ENCODE results near the gene TMEM145.

TMEM145 gene

DNA sequence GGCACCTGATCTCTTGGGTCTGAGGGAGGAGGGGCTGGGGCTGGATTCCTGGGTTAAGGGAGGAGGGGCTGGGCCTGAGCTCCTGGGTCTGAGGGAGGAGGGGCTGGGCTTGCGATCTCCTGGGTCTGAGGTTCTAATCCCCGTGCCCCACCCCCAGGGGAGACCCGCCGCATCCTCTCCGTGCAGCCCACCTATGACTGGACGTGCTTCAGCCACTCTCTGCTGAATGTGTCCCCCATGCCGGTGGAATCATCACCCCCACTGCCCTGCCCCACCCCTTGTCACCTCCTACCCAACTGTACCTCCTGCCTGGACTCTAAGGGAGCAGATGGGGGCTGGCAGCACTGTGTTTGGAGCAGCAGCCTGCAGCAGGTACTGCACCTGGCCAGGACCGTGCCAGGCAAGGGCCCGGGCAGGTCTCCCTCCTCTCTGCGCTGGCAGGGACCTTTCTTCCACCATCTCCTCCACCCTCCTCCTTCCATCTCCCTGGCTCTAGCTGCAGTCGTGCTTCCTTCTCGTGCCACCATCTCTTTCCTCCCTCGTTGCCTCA, 49.9 kb downstream of the TMEM145 start:
- DNase-seq (ENCODE audit: low read depth): no peak

DNA sequence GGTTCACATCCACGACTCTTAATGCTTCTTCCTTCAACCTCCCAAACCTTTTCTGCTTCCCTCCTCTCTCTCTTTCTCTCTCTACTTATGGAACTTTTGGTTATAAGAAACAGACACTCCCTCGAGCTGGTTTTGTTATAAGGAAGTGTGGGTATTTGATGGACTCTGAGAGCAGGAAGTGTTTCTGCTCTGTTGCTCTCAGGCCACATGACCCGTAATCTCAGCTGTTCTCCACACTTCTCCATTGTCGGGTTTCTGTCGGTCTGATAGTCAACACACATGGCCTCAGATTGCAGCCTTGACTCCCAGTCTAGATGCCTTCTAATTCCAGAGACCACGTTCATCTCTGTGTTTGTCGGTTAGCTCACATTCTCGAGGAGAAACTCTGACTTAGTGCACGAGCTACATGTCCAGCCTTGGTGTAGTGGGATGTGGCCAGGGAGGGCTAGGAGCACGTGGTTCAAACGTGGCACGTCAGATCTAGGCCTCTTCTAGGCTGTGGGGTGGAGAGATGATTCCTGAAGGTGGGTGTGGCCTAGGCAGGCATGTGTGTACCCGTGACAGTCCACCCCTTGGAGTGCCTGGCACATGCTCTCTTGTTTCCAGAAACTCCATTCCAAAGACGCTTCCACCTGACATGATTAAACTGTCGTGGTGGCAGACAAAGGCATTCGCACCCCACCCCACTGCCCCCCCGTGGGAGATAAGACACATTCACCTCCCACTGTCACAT, 50.7 kb downstream of the TMEM145 start:
- no peak for DNase-seq (ENCODE audit: low read depth)

- DNase-seq (ENCODE audit: low read depth): no peak
Measured at GRCh38 chr19:42366673-42367072, 53.6 kb downstream of the TMEM145 start.

GRCh38 chr19:42367929-42368328, 54.8 kb downstream of the TMEM145 start:
- no peak for DNase-seq (ENCODE audit: low read depth)

GRCh38 chr19:42368360-42368759, 55.3 kb downstream of the TMEM145 start:
- no peak for DNase-seq (ENCODE audit: low read depth)

DNA sequence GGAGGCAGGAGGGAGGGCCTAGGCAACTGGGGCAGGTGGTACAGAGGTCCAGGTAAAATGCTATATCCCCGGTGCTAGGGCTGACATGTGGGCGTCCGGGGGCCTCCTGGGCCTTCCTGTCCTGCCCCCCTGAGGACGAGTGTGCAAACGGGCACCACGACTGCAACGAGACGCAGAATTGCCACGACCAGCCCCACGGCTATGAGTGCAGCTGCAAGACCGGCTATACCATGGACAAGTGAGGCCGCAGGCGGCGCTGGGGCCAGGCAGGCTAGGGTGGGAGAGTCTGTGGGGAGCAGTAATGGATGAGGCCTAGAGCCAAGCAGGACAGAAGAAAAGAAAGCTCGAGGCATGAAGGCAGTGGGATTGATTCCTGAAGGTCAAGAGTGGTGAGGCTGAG, 55.7 kb downstream of the TMEM145 start:
- no peak for DNase-seq (ENCODE audit: low read depth)

GRCh38 chr19:42369433-42370067, 56.4 kb downstream of the TMEM145 start:
- no peak for DNase-seq (ENCODE audit: low read depth)

DNA sequence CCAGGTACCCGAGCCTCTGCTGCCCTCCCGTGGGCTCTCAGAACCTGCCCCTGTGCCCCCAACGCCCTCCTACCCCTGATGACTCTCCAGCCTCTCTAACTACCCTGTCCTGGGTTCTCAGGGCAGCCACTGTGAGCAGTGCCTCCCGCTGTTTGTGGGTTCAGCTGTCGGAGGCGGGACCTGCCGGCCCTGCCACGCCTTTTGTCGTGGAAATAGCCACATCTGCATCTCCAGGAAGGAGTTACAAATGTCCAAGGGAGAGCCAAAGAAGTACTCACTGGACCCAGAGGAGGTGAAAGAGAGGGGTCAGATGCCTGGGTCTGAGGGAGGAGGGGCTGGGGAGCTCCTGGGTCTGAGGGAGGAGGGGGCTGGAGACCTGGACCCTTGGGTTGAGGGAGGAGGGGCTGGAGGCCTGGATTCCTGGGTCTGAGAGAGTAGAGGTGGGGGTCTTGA, 57.0 kb downstream of the TMEM145 start:
- DNase-seq (ENCODE audit: low read depth): no peak

GRCh38 chr19:42370626-42371175, 57.6 kb downstream of the TMEM145 start:
- DNase-seq (ENCODE audit: low read depth): no peak

Measured in stimulated activated CD8-positive, alpha-beta memory T cell treated with anti-CD3 and anti-CD28 coated beads, Interleukin-4, amount 100 ng/mL, for 24 hours (primary cell).